Fibroblast of villous mesenchyme (primary cell): ENCODE measurements around the gene HCK. TPM values are rescaled to one million over a fixed set of nuclear protein-coding genes. Genes with fewer than 3 reads are reported as not detected.
"Not testable (repeated sequence)": the region's sequence is repeated elsewhere in the genome, so short reads cannot be mapped to it uniquely, and the experiment has no call there.

Experiments
- DNase-seq: peaks from one replicate; pipeline ENCODE4 v3.0.0-alpha.2; 2010; ENCODE audit warnings: low read depth
- H3K4me3 ChIP-seq: 2 replicates; pipeline ENCODE4 v1.5.1; 2011; ENCODE audit warnings: low read depth, mild to moderate bottlenecking, low read length
- CTCF ChIP-seq: IDR thresholded peaks from 2 replicates; pipeline ENCODE4 v1.5.1; 2012; ENCODE audit warnings: low read depth, mild to moderate bottlenecking, low read length; ENCODE audit not compliant: insufficient read depth
- total RNA-seq: library from RNA; depleted of rRNA; stranded (reverse); fragments of >200 nt; gene quantifications from 2 replicates; pipeline ENCODE4 v1.2.3, GENCODE V29; 2012

Gene HCK
- total RNA-seq, 1 donor = not detected

- no peak for TF ChIP-seq CTCF
- DNase-seq = no peak
- H3K4me3 ChIP-seq = no peak overlapping the region
Measured at GRCh38 chr20:32114305-32114960, 62.4 kb downstream of the HCK start.

- H3K4me3 ChIP-seq = no peak overlapping the region
- no peak for TF ChIP-seq CTCF
- no peak for DNase-seq
Measured at GRCh38 chr20:32115211-32115767, 63.2 kb downstream of the HCK start.

GRCh38 chr20:32116079-32116521, 64.1 kb downstream of the HCK start:
- no peak overlapping the region for H3K4me3 ChIP-seq
- no peak for DNase-seq
- TF ChIP-seq CTCF = no peak

- not testable (repeated sequence) for H3K4me3 ChIP-seq, DNase-seq
Measured at GRCh38 chr20:32116796-32117195, 64.8 kb downstream of the HCK start.

GRCh38 chr20:32118427-32118826, 66.4 kb downstream of the HCK start:
- not testable (repeated sequence) for H3K4me3 ChIP-seq, DNase-seq

GRCh38 chr20:32119734-32120133, 67.7 kb downstream of the HCK start:
- H3K4me3 ChIP-seq = no peak overlapping the region
- no peak for TF ChIP-seq CTCF
- DNase-seq = no peak

GRCh38 chr20:32121908-32122307, 69.9 kb downstream of the HCK start:
- DNase-seq, H3K4me3 ChIP-seq: not testable (repeated sequence)

- TF ChIP-seq CTCF = no peak
- DNase-seq = no peak
Measured at GRCh38 chr20:32123088-32123487, 71.0 kb downstream of the HCK start.

More at GRCh38 chr20:32123088-32123487, 71.0 kb downstream of the HCK start:
- no peak overlapping the region for H3K4me3 ChIP-seq
